GM04504 (cell line): ENCODE measurements around the gene FSTL4.

Experiments used
- DNase-seq: peaks from one replicate; pipeline ENCODE4 v3.0.0-alpha.2; 2012; ENCODE audit warnings: low read depth

FSTL4 gene

DNA sequence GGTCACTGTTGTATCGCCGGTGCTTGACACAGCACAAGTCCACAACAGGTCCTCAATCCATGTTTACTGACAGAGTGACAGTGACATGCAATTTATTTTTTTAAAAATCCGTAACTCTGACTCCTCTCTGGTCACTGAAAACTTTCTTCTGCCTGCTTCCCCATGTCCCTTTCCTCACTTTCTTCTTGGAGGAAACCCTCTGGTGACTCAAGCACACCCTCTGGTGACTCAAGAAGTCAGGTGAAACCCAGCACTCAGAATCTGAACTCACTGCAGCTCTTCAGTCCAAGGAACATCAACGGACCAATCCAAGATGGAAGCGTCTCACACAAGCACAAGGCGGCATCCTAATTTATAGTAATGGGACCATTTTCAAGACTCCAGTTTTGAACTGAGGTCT, 245.9 kb downstream of the FSTL4 start:
- no peak for DNase-seq

DNA sequence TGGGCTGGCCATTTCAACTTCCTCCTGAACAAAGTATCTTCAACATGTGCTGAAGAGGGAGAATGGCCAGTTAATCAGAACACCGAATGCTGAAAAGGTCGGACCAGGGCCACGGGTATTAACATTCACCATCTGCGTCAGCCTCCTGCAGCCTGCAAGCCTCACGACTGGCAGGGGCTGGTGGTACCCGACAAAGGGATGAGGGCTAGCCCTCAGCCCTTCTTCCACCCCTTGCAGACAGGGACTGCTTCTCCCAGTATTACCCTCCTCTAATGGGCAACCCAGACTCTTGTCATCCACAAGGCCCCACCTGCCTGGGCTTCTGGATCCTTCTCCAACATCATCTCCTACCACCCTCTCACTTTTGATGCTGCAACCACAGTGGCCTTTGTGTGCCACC, 246.6 kb downstream of the FSTL4 start:
- DNase-seq, result no peak

DNA sequence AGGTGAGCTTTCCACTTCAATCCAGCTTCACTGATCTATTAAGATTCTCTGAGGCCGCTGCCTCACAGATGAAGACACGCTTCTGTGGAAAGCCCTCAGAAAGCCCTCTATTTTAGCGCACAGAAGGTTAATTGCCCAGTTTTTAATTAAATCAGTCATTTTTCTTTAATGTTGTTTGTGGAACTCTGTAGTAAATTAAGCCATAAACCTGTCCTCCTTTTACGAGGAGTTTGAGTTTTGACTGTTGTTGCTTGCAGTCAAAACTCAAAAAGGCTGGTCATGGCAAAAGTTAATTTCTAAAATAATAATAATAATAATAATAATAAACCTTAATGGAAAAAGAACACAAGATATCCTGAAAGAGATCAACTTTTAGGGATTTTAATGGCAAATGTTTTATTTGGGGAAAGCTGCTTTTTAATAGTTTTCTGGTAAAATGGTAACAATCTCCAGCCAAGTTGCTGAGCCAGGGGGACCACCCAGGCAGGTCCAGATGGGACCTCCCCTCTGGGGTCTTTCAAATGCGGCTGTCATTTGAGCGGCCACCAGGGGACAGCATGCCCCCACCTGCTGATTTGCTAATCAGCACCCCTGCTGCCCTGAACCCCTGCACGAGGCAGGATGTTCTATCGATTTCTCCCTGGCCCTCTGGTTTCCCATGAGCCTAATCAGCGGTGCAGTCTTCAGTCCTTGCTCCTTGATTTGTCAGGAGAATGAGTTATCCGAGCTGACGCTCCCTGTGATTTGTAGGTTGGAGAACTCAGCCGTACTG, 247.2 kb downstream of the FSTL4 start:
- DNase-seq, result no peak

DNA sequence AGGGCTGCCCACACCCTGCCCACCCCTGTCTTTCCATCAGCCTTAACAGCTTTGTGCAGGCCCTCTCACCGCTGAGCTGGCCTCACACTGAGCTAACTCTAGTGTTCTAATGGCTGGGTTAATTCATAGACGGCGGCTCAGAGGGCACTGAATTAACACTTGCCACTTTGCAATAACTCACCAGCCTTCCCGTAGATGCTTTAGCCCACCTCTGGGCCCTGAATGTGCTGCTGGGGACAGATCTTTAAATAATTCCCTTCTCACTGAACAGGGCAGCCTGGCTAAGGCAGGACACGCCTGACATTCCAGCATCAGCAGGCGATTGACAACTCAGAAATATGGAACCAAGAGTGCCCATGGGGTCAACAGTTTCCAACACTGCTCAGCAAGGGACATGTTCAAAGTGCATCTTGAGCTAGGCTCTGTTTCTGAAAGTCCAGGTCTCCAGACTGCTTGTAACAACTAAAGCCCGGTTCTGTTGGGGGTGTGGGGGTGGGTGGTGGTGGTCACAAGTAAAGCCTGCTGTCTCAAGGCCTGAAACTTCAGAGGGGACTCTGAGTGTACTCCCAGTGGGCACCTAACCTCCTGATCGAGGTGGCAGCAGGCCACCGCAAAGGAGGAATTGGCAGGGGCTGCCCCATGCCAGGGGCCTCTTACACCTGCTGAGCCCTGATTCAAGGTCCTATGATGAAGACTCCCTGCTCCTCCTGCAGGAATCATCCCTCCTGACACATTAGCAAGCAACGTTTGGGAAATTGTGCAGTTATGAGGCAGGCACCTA, 248.3 kb downstream of the FSTL4 start:
- no peak for DNase-seq

DNA sequence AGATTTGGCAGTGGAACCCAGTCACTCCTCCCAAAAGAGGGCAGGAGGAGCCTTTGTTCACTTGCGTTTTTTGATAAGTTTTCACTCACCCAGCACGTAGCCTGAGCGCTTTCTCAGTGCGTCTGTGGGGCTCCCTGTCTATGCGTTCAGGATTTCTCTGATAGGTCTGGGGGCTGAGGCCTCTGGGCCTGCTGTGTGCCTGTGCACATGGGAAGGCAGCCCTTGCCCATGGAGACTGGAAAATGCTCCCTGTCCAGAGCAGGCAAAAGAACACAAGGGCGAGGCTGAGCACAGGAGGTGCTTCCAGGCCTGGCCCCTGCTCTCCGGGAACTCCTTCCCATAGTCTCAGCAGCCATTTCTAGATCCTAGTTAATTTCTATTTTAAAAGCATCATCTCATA, 249.9 kb downstream of the FSTL4 start:
- no peak for DNase-seq

DNA sequence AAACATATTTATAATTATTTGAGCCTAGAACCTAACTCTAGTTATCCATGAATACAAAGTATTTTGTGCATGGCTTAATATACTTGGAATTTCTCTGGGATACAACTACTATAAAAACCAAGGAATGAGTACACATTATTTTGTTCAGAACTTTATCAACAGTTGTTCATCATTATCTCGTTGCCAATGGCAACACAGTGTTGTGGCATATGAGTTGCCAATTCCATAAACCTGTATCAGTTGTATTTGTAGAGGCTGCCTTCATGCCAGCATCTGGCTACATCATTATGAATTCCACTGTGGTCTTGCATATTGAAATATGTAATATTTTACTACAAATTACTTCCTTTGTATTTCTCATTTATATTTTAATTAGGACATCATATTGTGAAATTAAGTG, 250.4 kb downstream of the FSTL4 start:
- DNase-seq, result no peak

DNA sequence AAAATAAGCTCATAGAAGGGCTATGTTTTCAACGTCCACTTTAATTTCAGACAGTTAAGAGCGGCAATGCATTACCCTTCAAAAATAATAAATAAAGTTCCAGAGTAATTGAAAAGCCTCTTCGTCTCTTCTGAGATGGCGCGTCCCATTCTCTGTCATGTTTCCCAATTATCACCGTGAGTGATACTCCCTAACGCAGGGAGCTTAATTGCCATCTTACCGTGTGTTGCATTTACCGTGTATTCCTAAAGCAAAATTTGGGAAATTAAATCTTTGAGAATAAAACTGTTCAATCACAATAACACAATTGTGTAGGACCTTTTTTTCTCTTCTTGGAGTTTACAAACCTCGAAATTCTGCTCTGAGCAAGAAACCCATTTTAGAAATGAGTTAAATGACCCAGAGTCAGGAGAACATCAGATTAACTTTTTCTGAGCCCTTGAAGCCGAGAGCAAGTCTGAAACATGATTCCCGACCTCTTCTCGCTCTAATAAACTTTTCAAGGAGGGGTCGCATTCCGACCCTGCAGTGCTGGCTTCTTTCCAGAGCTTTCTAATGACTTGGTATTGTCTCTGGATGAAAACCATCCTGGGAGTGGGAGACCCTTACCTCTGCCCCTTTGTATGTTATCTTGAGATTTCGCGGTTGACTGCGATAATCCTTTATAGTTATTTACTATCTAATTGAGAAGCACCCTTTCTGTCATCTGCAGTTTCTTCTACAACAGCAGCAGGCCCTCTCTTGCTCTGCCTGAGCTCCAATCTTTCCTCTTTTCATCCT, 251.5 kb downstream of the FSTL4 start:
- no peak for DNase-seq

DNA sequence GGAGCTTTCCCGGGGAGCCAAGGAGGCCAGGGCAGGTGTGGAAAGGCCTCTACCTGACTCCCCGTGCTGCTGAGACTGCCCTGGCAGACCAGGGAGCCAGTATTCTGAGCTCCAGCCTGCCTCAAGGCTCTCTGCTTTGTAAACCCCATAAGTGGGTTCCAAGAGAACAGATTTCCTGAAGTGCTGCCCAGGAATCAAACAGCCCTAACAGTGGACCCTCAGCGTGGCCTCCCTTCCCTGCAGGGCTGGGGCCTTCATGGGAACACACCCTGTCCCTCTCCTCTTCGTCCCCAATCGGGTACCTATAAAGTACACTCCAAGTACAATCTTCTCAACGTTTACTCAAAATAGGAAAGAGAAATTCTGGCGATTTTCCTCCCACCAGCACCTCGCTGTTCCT, 252.5 kb downstream of the FSTL4 start:
- no peak for DNase-seq

DNA sequence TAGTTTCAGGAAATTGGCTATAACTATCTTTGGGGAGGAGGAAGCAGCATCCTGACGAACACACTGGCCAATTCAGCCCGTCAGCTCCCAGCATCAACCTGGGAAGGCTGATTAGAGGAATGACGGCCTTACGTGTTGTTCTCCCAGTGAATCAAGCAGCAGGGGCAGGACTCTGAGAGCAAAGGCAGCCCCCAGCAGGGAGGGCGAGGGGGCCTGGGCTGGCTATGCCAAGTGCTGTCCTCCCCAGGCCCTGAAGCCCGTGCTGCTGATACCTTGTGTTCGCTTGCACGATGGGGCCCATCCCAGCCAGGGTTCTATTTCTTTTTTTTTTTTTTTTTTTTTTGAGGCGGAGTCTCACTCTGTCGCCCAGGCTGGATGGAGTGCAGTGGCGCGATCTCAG, 254.1 kb downstream of the FSTL4 start:
- DNase-seq, result no peak

DNA sequence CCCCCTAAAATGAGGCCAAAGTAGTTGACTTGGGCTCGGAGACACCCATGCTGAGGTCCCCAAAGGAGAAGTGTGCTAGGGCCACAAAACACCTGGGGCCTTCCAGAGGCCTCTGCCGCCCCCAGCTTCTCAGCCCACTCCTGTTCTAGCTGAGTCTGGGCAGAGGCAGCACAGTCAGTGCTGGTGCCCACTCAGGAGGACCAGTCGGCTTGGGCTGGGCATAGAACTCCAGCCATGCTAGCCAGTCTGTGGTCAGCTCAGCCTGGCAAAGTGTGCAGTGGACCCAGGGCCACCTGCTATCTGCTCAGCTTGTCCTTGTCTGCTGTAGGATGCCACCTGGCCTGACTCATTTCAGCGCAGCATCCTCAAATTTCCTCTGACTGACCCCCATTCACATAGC, 254.6 kb downstream of the FSTL4 start:
- no peak for DNase-seq

DNA sequence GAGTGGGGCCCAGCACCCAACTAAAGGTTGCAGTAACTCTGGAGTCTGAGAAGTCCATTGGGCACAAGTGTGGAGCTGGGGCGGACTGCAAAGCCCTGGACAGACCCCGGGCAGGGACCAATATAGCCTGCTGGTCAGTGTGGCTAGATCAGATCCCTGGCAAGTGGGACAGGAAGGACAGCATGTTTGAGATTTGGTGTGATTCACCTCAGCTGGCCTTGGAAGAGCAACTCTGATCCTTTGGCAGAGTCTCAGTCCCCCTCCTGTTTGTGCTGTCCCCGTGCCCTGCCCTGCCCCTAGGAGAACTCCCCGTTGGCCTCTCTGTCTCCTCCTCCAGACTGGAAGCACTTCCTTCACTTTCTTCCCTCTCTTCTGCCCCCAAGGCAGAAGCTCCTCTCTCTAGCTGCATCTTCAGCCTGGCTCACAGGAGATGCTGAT, 255.3 kb downstream of the FSTL4 start:
- DNase-seq, result no peak

DNA sequence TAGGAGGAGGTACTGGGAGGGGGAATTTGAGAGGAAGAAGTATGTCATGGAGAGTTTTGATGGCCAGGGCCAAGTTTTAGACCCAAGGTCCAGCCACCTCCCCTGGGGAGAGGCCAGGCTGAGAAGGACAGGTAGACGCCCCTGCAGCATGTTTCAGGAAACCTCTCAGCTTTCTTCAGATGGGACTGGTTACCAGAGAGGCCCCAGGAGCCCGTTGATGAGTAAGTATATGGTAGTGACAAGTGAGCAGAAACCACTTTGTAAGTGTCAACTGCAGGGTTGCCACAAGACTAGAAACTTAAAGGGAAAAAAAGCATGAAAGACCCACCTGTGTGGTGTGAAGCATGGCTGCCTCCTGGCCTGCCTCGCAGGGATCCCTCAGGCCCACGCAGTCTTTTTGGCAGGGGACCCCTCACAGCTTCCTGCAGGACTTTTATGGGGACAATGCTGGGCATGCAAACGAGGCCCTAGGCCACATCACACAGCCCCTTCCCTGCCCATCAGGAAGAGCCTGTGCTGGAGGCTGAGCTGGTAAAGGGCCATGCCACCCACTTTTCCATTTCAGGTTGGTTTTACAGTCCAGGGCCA, 255.9 kb downstream of the FSTL4 start:
- no peak for DNase-seq

DNA sequence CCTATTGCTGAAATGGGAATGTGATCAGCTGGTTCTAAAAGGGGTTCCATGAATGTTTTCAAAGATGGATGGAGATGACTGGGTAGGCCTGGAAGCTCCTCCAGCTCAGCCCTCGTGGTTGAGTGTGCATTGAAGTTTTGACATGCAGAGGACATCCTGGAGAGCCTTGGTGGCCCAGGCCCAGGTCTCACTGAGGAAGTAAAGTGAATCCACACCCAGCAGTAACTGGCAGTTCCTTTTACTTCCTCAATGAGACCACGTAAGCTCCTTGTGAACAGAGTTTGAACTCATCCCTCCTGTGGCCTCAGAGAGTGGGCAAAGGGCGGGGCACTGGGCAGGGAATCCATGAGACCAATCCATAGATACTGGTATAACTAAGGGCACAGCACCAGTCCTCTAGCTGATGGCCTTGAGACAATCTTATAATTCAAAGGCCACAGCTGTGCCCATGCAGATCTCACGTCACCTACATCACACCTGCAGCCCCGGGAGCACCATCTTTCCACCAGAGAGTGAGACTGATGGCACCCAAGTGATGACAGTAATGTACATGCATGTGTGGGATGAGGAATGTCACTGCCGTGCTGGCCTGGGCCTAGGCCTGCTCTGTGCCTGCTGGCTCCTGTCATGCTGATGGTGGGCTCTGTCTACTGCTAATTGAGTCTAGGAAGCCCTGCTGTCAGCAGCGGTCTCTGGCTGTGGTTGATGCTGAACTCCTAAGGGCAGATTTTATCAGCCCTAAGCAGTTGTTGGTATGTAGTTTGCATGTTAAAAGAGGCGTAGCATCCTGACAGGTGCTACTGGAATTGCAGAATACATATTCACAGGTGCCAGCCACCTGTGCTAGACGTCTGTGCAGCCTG, 257.8 kb downstream of the FSTL4 start:
- no peak for DNase-seq

DNA sequence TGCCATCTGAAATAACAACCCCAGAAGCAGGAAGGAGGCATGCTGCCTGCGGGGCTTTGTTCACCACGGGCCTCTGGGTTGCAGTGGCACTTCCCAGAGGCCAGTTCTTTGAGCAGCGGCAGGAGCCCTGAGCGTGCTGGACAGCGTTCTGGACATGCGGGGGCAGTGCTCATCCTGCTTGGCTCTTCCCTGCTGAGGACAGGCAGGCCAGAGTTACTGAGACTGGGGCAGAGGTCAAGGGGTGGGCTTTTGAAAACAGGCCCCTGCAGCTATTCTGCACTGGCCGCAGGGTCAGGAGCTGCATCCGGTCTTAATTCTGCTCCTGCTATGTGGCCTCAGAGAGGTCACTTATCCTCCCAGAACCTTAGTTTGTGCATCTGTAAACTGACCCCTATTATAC, 258.6 kb downstream of the FSTL4 start:
- DNase-seq, result no peak

DNA sequence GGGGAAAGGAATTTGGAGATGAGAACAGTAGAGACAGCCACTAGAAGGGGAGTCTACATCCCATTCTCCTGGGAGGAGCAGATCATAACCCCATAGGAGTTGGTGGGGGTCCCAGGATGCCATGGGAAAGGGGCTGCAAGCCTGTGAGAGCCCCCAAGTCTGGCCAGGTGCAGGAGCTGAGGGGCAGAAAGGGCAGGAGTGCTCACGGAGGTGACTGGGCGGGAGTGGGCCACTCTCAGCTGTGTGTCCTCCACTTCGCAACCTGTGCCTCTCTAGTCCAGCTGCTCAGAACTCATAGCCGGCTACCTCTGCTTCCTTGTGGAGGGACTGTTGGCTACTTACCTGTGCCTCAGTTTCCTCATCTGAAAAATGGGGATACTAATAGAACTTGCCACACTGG, 263.9 kb downstream of the FSTL4 start:
- no peak for DNase-seq

DNA sequence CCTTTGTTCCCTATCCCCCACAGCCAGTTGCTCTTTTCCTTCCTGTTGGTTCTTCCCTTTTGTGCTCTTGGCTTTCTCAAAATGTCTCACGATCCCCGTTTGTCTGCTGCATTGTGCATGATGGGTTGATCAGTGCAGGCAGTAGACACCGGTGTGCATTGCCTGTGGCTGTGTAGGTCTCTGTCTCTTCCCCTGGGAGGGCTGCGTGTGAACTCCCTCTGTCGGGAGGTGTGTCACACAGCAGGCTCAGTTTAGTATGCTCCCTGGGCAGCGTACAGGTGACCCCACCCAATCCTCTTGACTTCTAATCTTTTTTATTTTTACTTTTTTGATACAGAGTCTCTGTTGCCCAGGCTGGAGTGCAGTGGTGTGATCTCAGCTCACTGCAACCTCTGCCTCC, 265.3 kb downstream of the FSTL4 start:
- DNase-seq, result no peak

DNA sequence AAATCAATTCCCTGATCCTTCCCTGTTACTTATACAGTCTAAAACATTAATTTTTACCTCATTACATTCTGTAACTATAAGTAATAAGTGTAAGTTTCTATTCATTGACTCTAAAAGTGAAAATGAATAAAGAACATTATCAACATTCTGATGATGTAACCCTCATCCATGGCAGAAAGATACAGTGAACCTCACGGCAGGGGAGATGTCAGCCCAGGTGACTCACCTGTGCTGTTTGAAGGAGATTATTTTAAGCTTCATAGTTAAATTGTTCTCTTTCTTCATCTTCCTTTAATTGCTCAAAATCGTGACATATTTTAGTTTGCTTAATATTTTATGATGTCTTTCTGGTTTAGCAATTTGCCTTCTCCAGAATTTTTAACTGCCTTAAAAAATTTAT, 268.1 kb downstream of the FSTL4 start:
- no peak for DNase-seq

DNA sequence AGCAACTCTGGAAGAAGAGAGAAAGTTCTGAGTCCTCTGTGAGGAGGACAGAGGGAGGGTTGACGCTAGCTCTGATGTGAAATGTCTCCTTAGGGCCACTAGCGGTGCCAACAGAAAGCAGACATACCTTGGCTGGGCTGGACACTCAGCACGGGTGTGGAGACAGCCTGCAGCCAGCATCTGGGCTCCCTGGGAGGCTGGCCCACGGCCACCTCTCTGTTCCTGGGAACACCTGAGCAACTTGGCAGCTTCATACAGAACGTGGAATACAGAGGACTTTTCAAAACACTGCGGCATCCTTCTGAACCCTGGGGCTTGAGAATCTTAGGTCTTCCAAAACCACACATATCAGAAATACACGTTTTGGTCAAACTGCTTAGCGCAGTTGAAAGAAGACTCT, 269.1 kb downstream of the FSTL4 start:
- no peak for DNase-seq

DNA sequence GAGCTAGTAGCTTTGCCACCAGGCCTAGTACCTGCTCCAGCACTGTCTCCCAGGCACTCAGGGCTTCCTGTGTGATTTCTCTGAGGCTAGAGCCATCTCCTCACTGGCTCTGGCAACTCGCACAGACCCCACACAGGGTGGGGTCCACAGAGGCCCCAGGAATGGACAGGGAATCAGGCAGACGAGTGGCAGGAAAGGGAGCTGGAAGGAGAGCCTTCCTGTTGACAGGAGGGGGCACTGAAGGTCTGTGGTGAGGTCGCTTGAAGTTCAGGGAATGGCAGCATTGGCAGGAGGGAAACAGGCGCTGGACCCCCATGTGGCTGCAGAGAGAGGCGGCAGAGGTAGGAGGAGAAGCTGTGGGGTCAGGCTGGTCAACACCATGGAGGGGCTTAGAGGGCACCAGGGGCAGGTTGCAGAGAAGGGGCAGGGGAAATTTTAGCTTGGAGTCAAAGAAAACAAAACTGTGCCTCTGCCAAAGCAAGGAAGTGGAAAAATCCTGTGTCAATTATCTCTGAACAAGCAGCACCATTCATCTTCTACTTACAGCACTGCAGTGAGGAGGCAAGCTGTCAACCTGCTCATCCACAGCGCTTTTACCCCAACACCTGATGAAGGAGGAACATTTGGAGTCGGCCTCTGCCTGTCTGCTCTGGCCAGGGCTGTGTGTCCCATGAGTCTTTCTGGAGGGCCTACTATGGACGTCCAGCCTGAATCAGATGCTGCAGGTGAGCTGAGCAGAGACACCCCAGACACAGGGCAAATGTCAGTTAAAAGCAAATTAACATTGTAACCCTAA, 270.2 kb downstream of the FSTL4 start:
- DNase-seq, result no peak

DNA sequence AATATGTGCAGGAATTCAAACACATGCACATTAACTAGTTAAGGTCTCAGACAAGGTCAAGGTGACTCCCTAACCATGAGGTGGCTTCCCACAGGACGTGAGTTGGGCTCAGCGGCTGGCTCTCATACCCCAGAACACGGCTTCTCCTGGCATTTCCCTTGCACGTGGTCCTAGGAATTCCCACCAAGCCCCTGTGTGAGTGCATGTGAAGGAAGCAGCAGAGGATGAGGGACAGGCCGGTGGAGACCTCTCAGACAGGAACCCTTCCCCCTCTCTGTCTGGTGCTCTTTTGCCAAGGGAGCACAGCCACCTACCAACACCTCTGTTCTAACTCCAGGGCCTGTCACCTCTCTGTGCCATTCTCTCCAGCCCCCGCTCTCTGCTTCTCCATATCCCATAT, 271.0 kb downstream of the FSTL4 start:
- no peak for DNase-seq

DNA sequence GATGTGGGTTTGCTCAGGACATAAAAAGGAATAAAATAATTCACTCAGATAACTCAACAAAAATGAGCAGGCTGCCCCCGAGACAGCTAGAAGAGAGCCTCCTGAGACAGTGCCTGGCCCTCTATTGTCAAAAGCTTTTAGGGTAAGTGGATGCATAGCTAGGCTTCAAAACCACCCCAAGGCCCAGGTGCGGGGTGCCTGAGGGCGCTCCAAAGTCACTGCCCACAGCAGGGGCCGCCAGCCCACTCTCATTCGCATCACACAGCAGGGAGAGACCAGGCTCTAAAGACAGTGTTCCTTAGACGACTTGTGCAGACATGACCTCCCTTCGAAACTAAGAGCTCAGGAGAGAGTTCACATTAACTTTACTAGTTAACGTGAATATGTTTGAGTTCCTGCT, 271.5 kb downstream of the FSTL4 start:
- no peak for DNase-seq
